Right forelimb (tissue), 1 donor: ENCODE results near the gene TTLL10.
"Not testable (repeated sequence)": the region's sequence is repeated elsewhere in the genome, so short reads cannot be mapped to it uniquely, and the experiment has no call there.

Experiments used
- DNase-seq: peaks from one replicate; pipeline ENCODE4 v3.0.0-alpha.2; 2018

TTLL10 gene

DNA sequence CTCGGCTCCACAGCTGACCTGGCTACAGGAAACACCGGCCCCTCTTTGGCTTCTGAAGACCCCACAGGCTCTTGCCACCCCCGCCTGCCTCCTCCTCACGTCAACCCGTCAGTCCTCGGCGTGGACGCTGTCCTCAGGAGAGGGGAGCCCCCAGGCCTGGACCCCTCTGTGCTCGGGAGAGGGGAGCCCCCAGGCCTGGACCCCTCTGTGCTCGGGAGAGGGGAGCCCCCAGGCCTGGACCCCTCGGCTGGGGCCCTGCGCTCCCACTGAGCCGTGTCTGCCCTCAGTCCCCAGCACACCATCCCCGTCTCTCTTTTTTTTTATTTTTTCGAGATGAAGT is 31.8 kb upstream of the TTLL10 start:
- DNase-seq, result no peak

DNA sequence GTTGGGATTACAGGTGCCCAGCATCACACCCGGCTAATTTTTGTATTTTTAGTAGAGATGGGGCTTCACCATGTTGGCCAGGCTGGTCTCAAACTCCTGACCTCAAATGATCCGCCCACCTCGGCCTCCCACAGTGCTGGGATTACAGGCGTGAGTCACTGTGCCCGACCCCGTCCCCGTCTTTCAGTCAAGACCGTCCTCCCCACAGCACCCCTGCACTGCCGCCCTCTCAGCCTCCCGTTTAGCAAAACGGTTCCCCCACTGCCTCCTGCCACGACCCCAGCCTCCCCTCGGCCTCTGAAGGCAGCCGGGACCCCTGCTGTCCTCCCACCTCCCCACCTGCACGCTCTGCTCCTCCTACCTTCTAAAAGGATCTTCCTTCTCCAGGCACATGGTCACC is 31.3 kb upstream of the TTLL10 start:
- not testable (repeated sequence) for DNase-seq

DNA sequence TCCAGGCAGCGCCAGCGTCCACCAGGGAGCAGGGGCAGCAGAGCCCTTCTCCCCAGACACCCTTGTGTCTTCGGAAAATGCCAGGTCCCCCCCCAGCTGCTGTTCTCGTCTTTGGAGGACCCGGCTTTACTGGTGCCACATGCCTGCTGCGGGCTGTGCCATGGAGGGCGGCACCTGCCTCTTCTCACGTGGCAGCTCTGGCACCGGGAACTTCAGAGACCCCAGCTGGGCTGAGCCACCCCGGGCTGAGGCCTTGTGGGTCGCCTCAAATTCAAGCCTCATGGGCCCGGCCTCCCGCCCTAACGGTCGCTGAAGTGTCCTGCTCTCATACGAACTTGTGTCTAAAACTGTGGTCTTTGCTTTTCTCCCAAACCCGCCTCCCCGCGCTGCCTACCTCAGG is 30.8 kb upstream of the TTLL10 start:
- DNase-seq, result no peak

DNA sequence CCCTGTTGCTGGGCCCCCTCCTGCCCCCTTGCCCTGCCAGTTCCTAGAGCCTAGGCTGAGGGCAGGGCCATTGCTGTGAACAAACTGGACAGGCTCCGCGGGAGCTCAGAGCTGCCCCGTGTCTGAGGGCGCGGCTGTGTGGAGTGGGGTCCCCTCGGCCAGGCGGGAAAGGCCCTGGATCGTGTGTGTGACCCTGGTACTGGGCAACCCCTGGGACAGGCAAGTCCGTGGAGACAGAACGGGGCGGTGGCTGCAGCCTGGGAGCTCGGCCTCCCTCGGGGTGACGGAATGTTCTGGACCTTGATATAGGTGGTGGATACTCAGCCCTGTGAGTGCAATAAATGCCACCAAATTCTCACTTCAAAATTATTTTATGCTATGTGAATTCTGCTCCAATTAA is 30.0 kb upstream of the TTLL10 start:
- DNase-seq, result no peak

DNA sequence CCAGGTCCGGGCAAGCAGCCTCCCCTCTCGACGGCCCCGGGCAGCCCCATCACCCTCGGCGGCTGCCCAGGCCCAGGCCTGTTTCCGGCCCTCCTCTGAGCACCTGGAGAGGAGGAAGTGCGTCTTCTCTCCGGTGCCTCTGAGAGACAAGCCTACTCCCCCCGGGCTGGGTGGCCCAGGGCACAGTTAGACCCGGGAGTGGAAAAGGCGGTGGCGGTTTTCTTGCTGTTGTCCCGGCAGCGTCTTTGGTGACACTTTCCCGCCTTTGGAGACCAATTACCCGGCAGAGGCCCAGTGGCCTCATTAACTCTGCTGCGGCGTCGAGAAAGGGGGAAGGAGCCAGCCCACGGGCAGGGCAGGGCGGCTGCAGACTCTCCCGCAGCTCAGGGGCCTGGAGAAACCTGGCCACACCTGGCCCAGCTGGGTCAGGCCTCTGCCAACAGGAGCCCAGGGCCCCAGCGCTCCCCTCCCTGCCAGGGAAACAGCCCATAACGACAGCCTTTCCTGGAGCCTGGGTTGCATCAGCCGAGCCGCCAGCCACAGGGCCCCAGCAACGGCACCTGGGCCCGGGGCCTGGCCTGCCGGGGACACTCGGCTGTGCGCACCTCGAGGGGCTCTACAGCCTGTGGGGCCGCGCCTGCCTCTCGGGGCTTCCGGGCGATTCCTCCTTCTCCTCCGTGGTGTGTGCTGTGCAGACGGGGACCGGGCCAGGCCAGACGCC is 29.4 kb upstream of the TTLL10 start:
- no peak for DNase-seq

DNA sequence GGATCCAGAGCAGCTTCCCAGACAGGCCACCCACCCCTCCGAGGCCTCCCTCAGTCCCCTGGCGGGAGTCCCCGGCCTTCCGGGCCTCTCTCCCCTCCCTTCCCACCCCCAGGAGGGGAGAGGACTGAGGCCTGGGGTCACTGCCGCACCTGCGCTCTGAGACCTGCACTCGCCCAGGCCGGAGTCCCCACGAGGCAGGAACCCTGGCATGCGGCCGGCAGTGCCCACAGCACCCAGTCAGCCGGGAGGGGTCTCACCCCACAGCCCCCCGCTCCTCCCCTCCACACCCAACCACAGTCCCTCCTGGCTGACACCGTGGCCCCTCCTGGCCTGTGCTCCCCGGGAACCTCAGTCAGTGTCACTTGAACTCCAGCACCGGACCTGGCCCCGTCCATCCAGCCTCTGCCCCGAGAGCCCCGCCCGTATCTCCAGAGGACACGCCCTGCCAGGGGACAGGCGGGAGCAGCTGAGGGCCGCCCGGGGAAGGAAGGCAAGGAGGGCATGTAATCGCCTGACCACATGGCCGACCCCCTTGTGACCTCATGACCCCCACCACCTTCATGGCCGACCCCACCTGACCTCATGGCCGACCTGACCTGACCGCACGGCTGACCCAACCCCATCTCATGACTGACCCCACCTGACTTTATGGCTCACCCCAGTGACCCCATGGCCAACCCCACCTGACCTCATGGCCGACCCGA is 28.7 kb upstream of the TTLL10 start:
- no peak for DNase-seq

DNA sequence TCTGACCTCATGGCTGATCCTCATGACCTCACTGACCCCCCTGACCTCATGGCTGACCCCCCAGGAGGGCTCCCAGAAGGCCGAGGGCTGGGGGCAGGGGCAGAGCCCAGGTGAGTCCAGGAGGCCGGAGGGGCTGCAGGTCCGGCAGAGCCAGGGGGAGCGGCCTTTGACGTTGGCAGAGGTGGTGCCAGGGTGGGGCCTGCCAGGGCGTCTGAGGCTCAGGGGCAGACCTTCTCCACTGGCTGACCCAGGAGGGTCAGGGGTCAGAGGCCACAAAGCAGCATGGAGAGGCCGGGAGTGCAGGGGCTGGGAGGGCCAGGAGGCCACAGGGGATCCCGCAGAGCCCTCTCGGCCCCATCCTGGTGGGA is 28.1 kb upstream of the TTLL10 start:
- no peak for DNase-seq

DNA sequence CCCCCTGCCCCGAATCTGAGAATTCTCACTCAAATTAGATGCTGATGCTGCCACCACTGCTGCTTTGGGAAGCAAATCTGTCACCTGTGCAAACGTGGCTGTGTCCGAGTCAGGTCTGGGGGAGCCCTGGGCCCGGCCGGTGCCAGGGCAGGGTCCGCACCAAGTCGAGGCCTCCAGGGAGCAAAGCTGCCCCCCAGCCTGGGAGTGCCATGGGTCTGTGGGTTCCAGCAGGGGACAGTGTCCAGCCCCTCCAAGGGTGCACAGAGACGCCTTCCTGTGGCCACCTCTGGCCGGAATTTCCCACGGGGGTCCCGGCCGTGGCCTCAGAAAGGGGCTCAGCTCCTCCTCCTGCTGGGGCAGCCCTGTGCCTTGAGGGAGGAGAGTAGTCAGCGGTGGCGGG is 27.7 kb upstream of the TTLL10 start:
- DNase-seq, result no peak

DNA sequence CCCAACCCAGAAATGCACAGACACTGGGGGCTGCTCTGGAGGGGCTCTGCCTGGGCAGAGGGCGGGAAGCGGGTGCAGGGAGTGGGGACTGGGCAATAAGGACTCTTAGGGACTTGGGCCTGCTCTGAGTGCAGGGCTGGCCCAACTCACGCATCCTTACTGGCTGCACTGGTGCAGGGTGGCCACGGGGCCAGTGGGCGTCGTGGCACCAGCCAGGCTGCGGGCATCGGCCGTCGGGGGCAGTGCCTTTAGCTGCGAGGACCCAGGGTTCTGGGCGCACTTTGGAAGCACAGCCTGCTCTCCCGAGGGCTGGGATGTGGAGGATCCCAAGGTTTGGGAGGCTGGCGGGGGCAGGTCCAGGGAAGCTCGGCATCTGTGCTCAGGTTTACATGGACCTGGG is 27.1 kb upstream of the TTLL10 start:
- DNase-seq, result no peak

DNA sequence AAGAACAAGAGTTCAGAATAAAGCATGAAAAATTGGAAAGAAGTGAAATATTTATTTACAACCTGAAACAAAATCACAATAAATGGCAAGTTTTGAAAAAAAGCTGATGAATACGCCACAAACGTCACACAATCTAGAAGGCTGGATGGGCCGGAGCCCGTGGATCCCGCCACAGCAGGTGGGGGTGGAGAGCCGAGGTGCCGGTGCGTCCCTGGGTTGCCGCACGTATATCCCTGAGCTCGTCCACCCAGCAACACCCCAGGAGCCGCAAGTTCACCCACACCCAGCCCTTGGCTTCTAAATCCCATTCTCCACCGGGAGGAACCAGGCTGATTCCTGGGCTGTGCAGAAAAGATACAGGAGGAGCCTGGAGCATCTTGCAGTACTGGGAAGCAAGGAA is 25.6 kb upstream of the TTLL10 start:
- no peak for DNase-seq

DNA sequence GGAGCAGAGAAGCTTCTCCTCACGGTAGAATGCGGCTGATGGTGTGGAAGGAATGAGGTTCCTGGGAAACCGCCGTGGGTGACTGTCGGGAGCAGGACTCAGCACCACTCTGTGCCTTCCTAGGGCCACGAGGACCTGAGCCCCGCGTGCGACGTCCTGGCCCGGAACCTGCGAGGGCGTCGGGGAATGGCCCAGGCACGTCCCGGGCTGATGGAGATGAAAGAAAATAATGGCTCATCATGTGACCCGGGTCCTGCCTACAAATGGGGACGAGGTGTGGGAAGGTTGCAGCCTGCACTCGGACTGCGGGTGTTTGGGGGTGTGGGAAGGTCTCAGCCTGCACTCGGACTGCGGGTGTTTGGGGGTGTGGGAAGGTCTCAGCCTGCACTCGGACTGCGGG is 25.1 kb upstream of the TTLL10 start:
- no peak for DNase-seq

DNA sequence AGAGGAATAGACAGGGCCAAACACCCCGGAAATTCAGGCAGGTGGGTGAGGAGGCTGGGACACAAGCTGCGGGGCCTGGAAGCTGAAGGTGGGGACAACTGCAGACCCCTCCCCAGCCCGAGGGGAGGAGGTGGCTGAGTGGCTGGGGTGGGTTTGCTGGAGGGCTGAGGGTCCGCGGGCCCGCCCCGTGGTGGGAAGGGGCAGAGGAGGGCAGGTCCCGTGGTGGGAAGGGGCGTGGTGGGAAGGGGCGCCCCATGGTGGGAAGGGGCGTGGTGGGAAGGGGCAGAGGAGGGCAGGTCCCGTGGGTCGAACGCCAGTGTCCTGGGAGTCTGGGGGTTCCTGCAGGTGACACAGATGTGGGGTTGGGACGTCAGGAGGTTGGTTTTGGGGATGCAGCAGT is 24.3 kb upstream of the TTLL10 start:
- DNase-seq, result no peak

DNA sequence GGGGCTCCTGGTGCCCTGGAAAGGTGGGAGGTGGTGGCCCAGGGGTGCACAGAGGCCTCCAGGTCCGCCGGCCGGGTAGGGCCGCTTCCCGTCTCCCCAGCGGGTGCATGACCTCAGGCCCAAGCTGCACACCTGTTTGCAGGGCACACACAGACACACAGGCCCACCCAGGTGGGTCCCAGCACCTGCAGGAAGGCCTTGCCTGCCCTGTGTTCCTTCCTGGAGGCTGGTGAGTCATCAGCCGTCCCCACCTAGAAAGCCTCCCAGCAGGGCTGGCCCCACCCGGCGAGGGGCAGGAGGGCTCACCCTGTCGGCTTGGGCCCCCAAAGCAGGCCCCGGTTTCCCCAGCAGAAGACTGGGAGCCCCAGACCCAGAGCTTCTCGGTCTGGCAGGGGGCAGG is 23.6 kb upstream of the TTLL10 start:
- DNase-seq, result no peak

DNA sequence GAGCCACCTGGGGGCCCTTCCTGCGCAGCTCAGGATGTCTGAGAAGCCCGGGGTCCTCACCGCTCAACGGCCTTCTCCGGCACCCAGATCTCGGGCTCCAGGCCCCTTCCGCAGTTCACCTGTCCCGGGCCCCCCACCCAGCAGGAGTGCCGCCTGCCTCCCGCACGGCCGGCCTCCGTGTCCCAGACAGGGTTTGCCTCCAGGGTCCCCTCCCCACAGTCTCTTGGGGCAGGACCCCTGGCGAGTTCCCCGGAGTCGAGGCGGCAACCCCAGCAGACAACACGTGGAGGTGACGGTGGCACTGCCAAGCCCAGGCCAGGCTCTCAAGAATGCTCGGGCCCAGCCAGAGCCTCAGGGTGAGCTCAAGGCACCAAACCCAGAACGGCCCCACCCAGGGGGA is 22.4 kb upstream of the TTLL10 start:
- no peak for DNase-seq

DNA sequence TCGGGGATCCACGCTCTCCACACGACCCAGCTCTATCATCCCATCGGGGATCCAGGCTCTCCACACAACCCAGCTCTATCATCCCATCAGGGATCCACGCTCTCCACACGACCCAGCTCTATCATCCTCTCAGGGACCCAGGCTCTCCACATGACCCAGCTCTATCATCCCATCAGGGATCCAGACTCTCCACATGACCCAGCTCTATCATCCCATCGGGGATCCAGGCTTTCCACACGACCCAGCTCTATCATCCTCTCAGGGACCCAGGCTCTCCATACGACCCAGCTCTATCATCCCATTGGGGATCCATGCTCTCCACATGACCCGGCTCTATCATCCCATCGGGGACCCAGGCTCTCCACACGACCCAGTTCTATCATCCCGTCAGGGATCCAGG is 21.2 kb upstream of the TTLL10 start:
- DNase-seq, result not testable (repeated sequence)

DNA sequence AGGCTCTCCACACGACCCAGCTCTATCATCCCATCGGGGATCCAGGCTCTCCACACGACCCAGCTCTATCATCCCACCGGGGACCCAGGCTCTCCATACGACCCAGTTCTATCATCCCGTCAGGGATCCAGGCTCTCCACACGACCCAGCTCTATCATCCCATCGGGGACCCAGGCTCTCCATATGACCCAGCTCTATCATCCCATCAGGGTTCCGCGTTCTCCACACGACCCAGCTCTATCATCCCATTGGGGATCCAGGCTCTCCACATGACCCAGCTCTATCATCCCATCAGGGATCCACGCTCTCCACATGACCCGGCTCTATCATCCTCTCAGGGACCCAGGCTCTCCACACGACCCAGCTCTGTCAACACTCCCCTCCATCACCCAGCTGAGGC is 20.5 kb upstream of the TTLL10 start:
- not testable (repeated sequence) for DNase-seq

DNA sequence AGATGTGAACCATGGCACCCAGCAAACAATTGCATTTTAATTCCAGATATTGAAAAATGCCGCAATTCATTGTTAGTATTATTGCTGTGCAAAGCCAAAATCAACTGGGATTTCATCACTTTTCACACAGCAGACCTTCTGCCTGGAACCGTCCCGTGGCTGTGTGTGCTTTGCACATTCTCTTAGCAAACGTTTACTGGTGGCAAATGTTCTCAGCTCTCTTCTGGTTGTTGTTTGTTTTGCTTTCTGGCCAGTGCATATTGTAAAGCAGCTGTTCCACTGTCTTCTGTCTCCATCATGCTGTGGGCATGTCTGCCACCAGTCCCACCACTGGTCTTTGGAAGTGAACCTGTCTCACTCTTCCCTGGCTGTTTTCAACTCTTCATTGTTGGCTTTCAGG is 19.8 kb upstream of the TTLL10 start:
- no peak for DNase-seq

DNA sequence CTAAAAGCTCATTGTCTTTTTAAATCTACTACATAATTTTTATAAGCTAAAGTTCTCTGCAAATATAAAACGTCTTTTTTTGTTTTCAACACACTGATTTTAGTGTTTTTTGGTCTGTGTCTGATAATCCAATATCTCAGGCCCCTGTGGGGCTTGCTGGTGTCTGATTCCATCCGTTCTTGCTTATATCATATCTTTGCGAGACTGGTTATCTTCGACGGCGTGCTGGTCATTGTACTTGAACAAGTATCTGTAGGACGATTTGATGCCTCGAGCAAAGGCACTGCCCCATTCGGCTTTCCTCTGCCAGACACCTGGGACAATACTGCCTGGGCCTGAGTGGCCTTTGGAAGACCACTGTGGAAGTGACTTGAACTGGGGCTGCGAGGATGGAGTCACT is 18.4 kb upstream of the TTLL10 start:
- no peak for DNase-seq

DNA sequence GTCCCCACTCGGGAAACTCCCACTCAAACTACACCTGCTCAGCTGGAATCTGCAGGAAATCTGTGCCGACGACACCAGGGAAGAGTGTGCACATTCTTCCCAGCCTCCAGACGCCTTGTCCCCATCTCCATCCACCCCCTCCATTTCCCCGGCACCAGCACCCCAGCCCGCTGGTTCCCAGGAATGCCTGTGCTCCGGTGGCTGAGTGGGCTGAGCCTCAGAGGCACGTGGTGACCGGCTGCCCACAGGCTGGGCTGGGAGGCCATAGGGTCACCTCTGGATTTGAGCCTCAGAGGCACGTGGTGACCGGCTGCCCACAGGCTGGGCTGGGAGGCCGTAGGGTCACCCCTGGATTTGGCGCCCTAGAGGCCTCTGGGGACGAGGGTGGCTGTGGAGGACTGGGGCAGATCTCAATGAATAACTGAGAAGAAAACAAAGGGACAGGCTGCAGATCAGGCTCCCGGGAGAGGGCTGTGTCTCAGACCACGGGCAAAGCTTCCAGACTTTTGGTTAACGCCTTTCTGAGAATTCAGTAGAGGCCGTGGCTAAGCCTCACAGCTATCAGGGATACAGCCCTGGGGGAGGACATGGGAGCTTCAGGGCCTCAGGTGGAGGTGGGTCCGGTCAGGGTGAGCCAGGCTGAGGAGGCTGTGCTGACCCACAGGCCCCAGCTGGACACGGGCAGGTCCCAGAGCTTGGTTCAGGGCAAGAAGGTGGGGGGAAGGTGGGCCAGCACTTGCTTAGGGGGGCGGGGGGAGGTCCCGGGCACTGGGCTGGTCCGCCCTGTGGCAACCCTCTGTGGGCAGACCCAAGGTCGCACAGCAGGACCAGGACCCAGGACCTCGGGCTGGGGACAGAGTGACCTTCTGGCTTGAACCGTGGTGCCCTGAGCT is 17.3 kb upstream of the TTLL10 start:
- DNase-seq, result no peak

DNA sequence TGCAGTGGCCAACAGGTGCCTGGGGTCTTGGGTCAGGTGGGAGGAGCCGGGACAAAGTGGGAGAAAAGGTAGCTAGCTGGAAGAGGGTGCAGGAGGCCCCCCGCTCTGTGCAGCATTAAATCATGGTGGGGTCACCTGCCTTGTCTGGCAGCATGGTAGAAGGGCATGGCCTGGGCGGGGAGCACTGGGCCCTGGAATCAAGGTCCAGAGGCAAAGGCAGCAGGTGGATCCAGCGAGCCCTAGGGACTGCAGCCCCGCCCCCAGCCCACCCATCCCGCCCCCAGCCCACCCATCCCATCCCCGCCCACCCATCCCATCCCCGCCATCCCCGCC is 16.7 kb upstream of the TTLL10 start:
- no peak for DNase-seq

DNA sequence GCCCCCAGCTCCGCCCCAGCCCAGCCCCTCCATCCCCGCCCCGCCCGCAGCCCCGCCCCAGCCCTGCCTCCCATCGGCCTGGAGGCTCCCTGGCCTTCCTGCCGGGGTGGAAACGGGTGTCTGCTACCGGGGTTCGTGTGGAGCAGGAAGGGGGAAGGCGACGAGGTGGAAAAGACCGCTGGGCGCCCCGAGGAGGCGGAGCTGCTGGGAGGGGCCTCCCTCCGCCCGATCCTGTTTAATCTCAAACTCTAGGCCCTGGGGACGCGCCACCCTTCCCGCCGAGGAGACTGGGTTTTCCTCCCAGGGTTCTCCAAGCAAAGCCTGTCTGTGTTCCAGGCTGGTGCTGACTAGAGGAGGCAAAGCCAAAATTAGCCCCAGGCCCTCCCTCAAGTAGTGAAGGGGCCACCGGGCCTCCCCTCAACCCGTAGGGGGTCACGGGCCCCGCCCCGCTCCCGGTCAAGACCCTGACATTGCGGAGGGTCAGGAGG is 16.2 kb upstream of the TTLL10 start:
- DNase-seq, result peak; percentile 79

DNA sequence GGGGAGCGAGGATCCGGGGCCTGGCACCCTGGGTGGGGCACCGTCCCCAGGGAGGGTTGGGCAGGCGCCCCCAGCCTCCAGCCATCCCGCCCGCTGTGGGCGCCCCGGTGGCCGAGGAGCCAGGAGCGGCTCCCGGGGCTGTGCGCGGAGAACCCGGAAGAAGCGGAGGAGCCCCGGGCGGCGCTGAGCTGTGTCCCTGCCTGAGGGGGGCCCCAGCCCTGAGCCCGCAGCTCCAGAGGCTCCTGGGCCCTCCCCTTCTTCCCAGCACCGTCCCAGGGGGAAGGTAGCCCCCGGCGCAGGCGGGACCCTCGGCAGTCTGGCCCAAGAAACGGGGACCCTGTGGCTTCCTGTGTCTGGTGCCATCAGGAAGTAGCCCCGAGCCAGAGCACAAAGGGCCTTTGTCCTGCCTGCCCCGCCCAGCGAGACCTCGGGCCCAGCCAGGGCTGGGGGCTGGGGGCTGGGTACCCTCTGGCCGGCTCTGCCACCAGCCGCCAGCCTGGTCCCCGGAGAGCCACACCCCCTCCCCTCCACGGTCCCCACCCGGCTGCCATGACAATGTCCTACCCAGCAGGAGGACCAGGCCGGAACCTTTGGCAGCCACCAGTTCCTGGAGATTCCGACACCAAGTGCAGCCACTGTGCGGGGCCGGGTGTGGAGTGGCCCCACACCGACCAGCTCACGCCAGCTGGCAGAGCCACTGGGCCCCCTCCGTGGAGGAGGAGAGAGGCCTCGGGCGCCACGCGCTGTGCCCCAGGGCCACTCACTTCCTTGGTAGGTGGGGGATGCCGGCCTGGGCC is 15.6 kb upstream of the TTLL10 start:
- peak; percentile 74 for DNase-seq

DNA sequence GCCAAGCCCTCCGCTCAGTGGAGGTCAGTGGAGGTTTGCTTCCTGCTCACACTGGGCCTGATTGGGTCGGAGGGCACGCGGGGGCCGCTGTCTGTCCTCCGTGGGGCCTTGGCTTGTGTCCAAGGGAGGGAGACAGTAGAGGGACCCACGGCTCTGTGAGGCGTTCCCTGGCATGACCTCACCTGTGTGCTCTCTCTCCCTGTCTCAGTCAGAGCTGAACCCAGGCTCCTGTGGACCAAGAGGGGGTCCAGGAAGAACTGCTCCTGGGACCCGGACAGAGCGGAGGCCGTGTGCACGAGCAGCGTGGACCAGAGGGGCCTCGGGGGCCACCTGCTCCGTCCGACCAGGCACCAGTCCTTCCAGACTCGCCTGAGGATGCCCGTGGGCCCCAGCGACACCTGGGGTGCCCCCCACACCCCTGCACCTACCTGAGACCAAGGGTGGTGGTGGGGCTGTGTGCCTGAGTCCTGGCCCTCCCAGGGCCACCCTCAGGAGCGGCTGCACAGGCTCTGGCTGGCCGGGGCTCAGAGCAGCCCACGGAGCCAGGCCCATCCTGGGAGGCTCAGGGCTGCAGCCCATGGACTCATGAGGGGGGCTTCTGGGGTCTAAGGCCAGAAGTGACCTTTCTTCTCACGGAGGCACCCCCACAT is 13.3 kb upstream of the TTLL10 start:
- no peak for DNase-seq
